NCI-H1092 (cell line): ENCODE data around the gene CFC1.
"Not testable (repeated sequence)": the region's sequence is repeated elsewhere in the genome, so short reads cannot be mapped to it uniquely, and the experiment has no call there.

Experiments
- DNase-seq: peaks from one replicate; lab custom pipeline; 2025; lab: John Stamatoyannopoulos, UW

The CFC1 gene

DNA sequence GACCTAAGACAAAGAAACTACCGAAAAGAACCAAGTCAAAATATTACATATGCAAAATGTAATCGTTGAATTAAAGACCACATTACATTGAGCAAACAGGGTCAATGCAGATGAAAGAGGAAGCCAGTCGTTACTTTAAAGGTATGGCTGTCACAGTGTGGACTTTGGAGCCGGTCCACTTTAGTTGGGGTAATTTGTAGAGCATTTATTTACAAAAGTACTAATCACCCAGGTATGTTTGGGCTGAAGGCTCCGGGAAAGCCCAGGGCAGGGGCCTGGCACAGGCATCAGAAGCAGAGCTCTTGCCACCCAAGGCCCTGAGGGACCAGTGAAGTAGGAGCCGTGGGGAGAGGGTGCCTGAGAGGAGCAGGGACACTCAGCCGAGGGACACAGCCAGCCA is 15.8 kb downstream of the CFC1 start:
- DNase-seq, result not testable (repeated sequence)

DNA sequence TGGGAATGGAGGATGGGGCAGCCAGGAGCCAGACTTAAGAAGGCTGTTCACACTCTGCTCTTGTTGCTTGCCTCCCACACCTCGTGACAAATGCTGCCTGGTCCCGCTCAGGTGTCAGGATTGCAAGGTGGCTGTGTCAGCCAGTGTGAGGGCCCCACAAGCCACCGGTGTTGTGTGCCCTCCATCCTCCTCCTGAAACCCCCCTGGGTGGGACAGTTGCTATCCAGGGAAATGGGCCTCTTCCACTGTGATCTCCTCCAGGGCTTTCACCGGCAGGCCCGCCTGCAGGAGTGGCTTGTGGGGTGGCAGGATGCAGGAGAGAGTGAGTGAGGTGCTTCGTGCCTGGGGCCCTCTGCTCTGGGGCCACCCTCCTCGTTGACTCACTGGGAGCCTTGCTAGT is 16.4 kb downstream of the CFC1 start:
- DNase-seq, result not testable (repeated sequence)

DNA sequence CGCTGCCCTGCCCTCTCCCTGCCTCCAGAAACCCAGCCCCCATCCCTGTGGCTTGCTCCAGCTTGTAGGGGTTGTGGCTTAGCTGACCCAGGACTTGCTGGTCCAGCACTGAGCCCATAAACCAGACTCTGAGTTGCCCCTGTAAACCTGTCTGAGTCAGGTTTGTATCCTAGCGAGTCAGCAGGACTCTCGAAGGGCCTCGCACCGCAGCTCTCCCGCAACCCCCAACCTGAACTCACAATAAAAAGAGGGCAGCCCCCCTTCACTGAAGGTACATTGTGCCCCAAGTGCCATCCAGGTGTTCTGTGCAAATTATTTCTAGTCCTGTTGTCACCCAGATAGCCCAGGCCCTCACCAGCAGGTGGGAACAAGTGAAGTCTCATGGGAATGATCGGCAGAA is 17.9 kb downstream of the CFC1 start:
- DNase-seq, result not testable (repeated sequence)

DNA sequence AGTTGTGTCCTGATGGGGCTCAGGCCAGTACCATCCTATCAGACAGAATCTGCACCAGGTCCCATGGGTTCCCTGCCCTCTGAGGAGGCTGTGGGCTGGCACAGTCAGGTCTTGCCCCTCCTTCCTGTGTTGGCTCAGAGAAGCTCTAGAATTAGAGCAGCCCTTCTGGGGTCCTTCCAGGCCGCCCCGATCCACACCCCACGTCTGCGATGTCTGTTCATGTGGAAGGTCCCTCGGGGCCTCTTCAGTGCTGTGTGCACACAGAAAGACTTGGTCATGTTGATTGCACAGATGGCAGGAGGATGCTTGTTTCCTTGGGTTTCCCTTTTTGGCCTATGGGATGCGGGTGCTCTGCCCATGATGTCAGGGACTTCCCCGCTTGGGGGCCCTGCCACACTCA is 20.3 kb downstream of the CFC1 start:
- DNase-seq, result not testable (repeated sequence)

DNA sequence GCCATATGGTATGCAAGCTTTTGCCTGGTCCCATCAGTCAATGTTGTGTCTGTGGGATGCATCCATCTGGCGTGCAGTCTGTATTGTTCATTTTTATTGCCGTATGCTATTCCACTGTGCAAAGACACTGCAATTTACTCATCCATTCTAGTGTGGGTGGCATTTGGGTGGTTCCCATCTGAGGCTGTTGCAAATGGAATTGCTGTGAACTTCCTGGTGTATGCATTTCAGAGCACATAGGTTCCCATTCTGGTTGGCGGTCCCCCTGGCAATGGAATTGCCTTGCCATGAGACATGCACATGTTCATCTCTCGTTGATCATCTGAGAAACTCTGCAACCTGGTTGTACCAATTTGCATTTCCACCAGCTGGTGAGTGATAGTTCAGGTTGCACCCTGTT is 21.8 kb downstream of the CFC1 start:
- DNase-seq, result not testable (repeated sequence)

DNA sequence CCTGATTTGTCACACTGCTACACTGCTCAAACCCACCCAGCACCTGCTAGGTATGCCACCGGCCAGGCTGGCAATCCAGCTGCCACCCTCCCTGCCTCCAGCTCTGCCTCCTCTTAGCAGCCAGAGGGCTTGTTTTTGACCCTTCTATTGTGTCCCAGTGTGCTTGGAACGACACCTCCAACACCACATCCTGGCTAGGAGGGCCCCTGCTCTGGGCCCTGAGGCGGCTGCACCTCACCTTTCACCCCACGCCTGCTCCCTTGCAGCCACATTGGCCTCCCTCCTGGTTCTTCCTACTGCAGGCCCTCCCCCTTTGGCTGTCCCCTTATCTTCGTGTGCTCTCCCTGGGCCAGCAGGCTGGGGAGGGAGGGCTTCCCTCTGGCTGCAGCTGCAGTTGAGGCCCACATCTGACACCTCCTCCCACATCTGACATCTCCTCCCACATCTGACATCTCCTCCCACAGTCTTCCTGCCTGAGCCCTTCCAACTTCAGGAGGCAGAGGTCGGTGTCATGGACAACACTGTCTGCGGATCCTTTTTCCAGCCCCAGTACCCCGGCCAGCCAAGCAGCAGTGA is 23.1 kb downstream of the CFC1 start:
- not testable (repeated sequence) for DNase-seq

DNA sequence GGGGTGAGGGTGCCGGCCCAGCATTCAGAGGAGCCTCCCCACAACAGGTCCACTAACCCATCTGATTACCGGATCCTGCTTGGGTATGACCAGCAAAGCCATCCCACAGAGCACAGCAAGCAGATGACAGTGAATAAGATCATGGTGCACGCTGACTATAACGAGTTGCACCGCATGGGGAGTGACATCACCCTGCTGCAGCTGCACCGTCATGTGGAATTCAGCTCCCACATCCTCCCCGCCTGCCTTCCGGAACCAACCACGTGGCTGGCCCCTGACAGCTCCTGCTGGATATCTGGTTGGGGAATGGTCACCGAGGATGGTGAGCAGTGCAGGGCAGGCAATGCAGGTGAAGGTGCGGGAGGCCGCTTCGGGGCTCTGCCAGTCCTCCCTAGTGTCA is 25.1 kb downstream of the CFC1 start:
- DNase-seq, result not testable (repeated sequence)

DNA sequence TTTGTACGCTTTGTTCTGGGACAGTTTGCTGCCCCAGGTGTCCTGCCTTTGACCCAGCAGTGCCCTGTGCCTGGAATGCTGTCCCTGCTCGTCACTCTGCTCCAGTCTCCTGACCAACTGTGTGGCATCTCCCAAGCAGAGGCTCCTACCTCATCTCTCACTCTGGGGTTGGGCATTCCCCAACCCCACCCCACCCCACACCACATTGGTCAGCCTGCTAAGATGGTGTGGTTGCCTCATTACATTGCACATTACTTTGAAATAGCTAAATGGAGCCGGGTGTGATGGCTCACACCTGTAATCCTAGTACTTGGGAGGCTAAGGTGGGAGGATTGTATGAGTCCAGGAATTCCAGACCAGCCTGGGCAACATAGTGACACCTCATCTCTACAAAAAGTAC is 27.4 kb downstream of the CFC1 start:
- DNase-seq, result not testable (repeated sequence)

DNA sequence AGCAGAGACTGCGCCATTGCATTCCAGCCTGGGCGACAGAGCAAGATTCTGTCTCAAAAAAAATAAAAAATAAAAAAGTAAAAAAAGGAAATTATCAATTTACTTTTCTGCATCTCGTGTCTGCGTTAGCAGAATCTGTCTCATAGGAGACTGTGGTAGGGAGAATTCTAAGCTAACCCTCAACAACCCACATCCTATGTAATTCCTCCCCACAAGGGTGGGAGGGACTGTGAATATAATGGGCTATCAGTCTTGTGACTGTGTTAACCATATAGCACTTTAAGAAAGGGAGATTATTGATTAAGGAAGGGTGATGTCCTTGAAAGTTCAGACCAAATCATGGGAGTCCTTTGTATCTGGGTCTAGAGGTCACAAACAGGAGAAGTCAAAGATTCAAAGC is 33.2 kb downstream of the CFC1 start:
- DNase-seq, result not testable (repeated sequence)

DNA sequence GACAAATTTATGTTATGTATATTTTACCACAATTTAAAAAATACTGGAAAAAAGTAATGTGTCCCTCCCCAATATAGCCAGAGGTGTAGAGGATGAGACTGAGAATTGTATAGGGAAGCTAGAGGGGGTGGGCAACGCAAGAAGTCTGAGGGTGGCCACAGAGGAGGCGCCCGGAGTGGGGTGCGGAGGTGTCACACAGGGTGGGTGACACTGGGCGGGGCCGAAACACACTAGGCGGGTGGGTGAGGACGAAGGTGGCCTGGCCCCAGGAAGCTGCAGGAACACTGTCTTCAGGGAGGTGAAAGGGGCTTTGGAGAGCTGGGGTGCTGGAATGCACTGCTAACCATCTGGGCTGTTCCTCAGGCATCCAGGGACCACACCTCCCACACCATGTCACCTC is 42.9 kb downstream of the CFC1 start:
- DNase-seq, result not testable (repeated sequence)

DNA sequence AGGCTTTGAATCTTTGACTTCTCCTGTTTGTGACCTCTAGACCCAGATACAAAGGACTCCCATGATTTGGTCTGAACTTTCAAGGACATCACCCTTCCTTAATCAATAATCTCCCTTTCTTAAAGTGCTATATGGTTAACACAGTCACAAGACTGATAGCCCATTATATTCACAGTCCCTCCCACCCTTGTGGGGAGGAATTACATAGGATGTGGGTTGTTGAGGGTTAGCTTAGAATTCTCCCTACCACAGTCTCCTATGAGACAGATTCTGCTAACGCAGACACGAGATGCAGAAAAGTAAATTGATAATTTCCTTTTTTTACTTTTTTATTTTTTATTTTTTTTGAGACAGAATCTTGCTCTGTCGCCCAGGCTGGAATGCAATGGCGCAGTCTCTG is 45.2 kb downstream of the CFC1 start:
- DNase-seq, result not testable (repeated sequence)

DNA sequence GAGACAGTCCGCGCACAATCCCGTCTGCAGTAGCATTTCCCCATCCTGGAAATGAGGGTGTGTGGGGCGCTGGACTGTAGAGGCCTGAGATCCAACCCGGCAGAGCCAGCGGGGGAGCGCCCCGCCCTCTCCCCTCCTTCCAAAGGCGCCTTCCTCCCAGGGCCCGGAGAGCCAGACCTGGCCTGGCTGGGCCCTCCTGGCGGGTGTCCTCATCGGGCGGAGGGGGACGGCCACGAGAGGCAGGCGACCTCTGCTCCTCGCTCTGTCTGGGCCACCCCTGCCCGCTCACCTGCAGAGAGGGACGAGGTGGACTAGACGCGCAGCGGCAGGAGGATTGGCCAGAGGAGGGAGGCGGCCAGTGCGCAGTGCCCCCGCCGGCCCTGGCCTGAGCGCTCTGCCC is 49.9 kb downstream of the CFC1 start:
- DNase-seq, result not testable (repeated sequence)

DNA sequence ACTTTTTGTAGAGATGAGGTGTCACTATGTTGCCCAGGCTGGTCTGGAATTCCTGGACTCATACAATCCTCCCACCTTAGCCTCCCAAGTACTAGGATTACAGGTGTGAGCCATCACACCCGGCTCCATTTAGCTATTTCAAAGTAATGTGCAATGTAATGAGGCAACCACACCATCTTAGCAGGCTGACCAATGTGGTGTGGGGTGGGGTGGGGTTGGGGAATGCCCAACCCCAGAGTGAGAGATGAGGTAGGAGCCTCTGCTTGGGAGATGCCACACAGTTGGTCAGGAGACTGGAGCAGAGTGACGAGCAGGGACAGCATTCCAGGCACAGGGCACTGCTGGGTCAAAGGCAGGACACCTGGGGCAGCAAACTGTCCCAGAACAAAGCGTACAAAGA is 51.0 kb downstream of the CFC1 start:
- DNase-seq, result not testable (repeated sequence)

DNA sequence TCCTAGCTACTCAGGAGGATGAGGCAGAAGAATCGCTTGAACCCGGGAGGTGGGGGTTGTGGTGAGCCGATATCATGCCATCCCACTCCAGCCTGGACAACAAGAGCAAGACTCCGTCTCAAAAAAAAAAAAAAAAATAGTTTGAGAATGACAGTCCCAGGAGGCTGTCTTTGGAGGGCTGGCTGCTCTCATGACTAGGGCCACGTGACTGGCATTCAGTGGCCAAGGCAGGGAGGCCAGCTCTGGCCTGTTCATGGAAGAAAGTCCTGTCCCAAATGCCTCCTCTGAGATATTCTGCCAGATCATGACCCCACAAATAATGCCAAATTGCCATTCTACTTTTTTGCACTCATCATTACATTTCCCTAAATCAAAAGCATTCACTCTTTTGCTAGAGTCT is 54.4 kb downstream of the CFC1 start:
- not testable (repeated sequence) for DNase-seq

DNA sequence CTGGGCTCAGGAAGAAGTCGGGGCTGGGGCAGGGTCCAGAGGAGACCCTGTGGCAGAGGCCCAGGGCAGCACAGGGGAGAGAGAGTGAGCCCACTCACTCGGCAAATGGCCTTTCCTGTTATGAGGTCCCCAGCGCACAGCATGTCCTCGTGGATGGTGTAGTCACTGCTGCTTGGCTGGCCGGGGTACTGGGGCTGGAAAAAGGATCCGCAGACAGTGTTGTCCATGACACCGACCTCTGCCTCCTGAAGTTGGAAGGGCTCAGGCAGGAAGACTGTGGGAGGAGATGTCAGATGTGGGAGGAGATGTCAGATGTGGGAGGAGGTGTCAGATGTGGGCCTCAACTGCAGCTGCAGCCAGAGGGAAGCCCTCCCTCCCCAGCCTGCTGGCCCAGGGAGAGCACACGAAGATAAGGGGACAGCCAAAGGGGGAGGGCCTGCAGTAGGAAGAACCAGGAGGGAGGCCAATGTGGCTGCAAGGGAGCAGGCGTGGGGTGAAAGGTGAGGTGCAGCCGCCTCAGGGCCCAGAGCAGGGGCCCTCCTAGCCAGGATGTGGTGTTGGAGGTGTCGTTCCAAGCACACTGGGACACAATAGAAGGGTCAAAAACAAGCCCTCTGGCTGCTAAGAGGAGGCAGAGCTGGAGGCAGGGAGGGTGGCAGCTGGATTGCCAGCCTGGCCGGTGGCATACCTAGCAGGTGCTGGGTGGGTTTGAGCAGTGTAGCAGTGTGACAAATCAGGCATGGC is 55.4 kb downstream of the CFC1 start:
- not testable (repeated sequence) for DNase-seq

DNA sequence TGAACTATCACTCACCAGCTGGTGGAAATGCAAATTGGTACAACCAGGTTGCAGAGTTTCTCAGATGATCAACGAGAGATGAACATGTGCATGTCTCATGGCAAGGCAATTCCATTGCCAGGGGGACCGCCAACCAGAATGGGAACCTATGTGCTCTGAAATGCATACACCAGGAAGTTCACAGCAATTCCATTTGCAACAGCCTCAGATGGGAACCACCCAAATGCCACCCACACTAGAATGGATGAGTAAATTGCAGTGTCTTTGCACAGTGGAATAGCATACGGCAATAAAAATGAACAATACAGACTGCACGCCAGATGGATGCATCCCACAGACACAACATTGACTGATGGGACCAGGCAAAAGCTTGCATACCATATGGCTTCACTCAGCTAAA is 56.6 kb downstream of the CFC1 start:
- DNase-seq, result not testable (repeated sequence)
